IMR-90 (cell line): ENCODE measurements around the gene KIF6. TPM values are rescaled to one million over a fixed set of nuclear protein-coding genes. Genes with fewer than 3 reads are reported as not detected.

Experiments
- ATAC-seq: fragments of 200-7000 bp; cut with Tn5 transposase; 2 replicates; pipeline ENCODE4 v1.9.1; 2020; ENCODE audit warnings: low read depth, mild to moderate bottlenecking, moderate library complexity
- BruUV-seq: library from RNA; stranded (reverse); fragments of 400-500 nt; replicated peaks from 2 replicates; lab custom pipeline; 2021; lab: Mats Ljungman, UMichigan
- CTCF ChIA-PET: fragments of 300-600 bp; formaldehyde crosslinking; extraction: SDS; loops from one replicate; lab custom pipeline; 2021; ENCODE audit warnings: antibody characterized with exemption; lab: Yijun Ruan, JAX
- POLR2A ChIA-PET: fragments of 300-600 bp; sonication (Branson Sonifier 250); formaldehyde crosslinking; loops from one replicate; lab custom pipeline; 2022; ENCODE audit warnings: antibody characterized with exemption; ENCODE audit not compliant: unreplicated experiment; lab: Charles Lee
- DNase-seq: peaks from one replicate; pipeline ENCODE4 v3.0.0; 2013
- H2AFZ ChIP-seq: replicated peaks from 2 replicates; pipeline ENCODE3; 2013; ENCODE audit warnings: low read length, mild to moderate bottlenecking; ENCODE audit not compliant: poor library complexity
- H2AK5ac ChIP-seq: 2 replicates; pipeline ENCODE4 v1.6.1; 2013; ENCODE audit warnings: low read depth, low read length, inconsistent platforms
- H2AK9ac ChIP-seq: replicated peaks from 2 replicates; pipeline ENCODE3; 2013; ENCODE audit warnings: mild to moderate bottlenecking, low read depth, low read length, moderate library complexity; ENCODE audit not compliant: poor library complexity
- H2BK120ac ChIP-seq: 2 replicates; pipeline ENCODE4 v1.6.1; 2013; ENCODE audit warnings: low read depth, low read length, inconsistent platforms
- H2BK15ac ChIP-seq: 3 replicates; pipeline ENCODE4 v1.6.1; 2013; ENCODE audit warnings: low read depth, low read length, inconsistent platforms
- H2BK20ac ChIP-seq: 2 replicates; pipeline ENCODE4 v1.6.1; 2013; ENCODE audit warnings: low read depth, mild to moderate bottlenecking, inconsistent platforms, low read length, moderate library complexity
- H2BK5ac ChIP-seq: 2 replicates; pipeline ENCODE4 v1.6.1; 2013; ENCODE audit warnings: mild to moderate bottlenecking, low read depth, low read length, inconsistent platforms; ENCODE audit not compliant: poor library complexity, severe bottlenecking
- H3K14ac ChIP-seq: replicated peaks from 2 replicates; pipeline ENCODE4 v1.6.1; 2013; ENCODE audit warnings: low read depth, low read length, inconsistent platforms
- H3K18ac ChIP-seq: 2 replicates; pipeline ENCODE4 v1.6.1; 2013; ENCODE audit warnings: low read depth, low read length, control low read depth
- H3K23ac ChIP-seq: 2 replicates; pipeline ENCODE4 v1.6.1; 2013; ENCODE audit warnings: low read depth, low read length, inconsistent platforms
- H3K27ac ChIP-seq: 2 replicates; pipeline ENCODE4 v1.5.1; 2013; ENCODE audit warnings: mild to moderate bottlenecking, control low read depth, low read length; ENCODE audit not compliant: insufficient read depth
- H3K27me3 ChIP-seq: 2 replicates; pipeline ENCODE4 v1.6.1; 2013; ENCODE audit warnings: low read length; ENCODE audit not compliant: control insufficient read depth, insufficient read depth
- H3K36me3 ChIP-seq: 2 replicates; pipeline ENCODE4 v1.6.1; 2013; ENCODE audit warnings: low read length, mixed read lengths; ENCODE audit not compliant: control insufficient read depth, insufficient read depth
- H3K4ac ChIP-seq: 2 replicates; pipeline ENCODE4 v1.6.1; 2013; ENCODE audit warnings: low read depth, low read length, inconsistent platforms
- H3K4me1 ChIP-seq: 2 replicates; pipeline ENCODE4 v1.6.1; 2013; ENCODE audit warnings: low read length, mixed read lengths; ENCODE audit not compliant: control insufficient read depth, insufficient read depth
- H3K4me2 ChIP-seq: 2 replicates; pipeline ENCODE4 v1.6.1; 2013; ENCODE audit warnings: low read depth, mild to moderate bottlenecking, control low read depth, low read length, moderate library complexity
- H3K4me3 ChIP-seq: 2 replicates; pipeline ENCODE4 v1.5.1; 2013; ENCODE audit warnings: low read depth, mild to moderate bottlenecking, control low read depth, low read length, moderate library complexity; ENCODE audit not compliant: insufficient read depth
- H3K56ac ChIP-seq: 2 replicates; pipeline ENCODE4 v1.6.1; 2013; ENCODE audit warnings: low read length, inconsistent platforms; ENCODE audit not compliant: insufficient read depth; ENCODE audit errors: extremely low read depth
- H3K79me1 ChIP-seq, 2 experiments: 2 replicates each; pipeline ENCODE4 v1.6.1; 2013; ENCODE audit warnings: low read length in 2 of 2, inconsistent platforms in 1 of 2, low read depth in 1 of 2
- H3K9ac ChIP-seq: 2 replicates; pipeline ENCODE4 v1.6.1; 2013; ENCODE audit warnings: low read depth, low read length, control low read depth
- H3K9me1 ChIP-seq: 2 replicates; pipeline ENCODE4 v1.6.1; 2013; ENCODE audit warnings: low read length, inconsistent platforms; ENCODE audit not compliant: insufficient read depth
- H3K9me3 ChIP-seq: 2 replicates; pipeline ENCODE4 v1.6.1; 2013; ENCODE audit warnings: low read length; ENCODE audit not compliant: control insufficient read depth, insufficient read depth
- H4K20me1 ChIP-seq: 2 replicates; pipeline ENCODE4 v1.6.1; 2013; ENCODE audit warnings: low read length, inconsistent platforms; ENCODE audit not compliant: insufficient read depth
- H4K5ac ChIP-seq: 2 replicates; pipeline ENCODE4 v1.6.1; 2013; ENCODE audit warnings: mild to moderate bottlenecking, low read depth, low read length, control low read depth
- H4K8ac ChIP-seq, 2 experiments: 2 replicates each; pipeline ENCODE4 v1.6.1; 2013; ENCODE audit warnings: low read depth in 2 of 2, low read length in 2 of 2, control low read depth in 1 of 2, inconsistent platforms in 1 of 2
- H4K91ac ChIP-seq: 2 replicates; pipeline ENCODE4 v1.6.1; 2013; ENCODE audit warnings: low read depth, low read length, inconsistent platforms; ENCODE audit not compliant: insufficient read depth
- POLR2A ChIP-seq: IDR thresholded peaks from 2 replicates; pipeline ENCODE4 v1.6.1; 2012; ENCODE audit warnings: mild to moderate bottlenecking, low read depth, low read length
- WGBS, 2 experiments: methylation state at CpG; one replicate each; pipeline versions ENCODE4 v1.1.5 to v1.1.7; 2013; ENCODE audit warnings: missing lambda C conversion rate in 2 of 2; ENCODE audit not compliant: insufficient read length in 1 of 2; ENCODE audit errors: extremely low coverage in 2 of 2; 5-methylcytosine and 5-hydroxymethylcytosine counted together
- dilution Hi-C: fragments of 300-500 bp; cut with HindIII; formaldehyde crosslinking; loops from one replicate; pipeline ENCODE4 v1.14.3; 2018; ENCODE audit warnings: low sequenced_read_pairs; ENCODE audit not compliant: unreplicated experiment
- in situ Hi-C: fragments of 300-500 bp; cut with MboI; formaldehyde crosslinking; loops from 3 replicates; pipeline ENCODE4 v1.14.3; 2019; ENCODE audit warnings: low sequenced_read_pairs, inconsistent platforms, mixed read lengths
- intact Hi-C: fragments of 100-400 bp; cut with micrococcal nuclease; formaldehyde crosslinking; loops from 2 replicates; pipeline ENCODE4 v1.10.0; 2022
- polyA plus RNA-seq, 3 experiments: library from polyadenylated mRNA; depleted of rRNA; stranded (reverse); fragments of >200 nt; gene quantifications; 2 replicates each; pipeline ENCODE4 v1.2.3, GENCODE V29; 2012; ENCODE audit warnings: low replicate concordance in 1 of 3
- total RNA-seq: library from RNA; depleted of rRNA; stranded (reverse); fragments of >200 nt; gene quantifications from 2 replicates; pipeline ENCODE4 v1.2.3, GENCODE V29; 2012
- TF ChIP-seq, protein P1 (sequence below): conservative IDR thresholded peaks from 2 replicates; pipeline ENCODE4 v1.5.1; 2012; ENCODE audit warnings: mild to moderate bottlenecking, low read depth, low read length, improper control_type of control experiment

Gene KIF6
- total and polyA plus RNA-seq, 2 of the 4 experiments (the other 2 are of a cell fraction): under 0.01 to 0.10 TPM

DNA sequence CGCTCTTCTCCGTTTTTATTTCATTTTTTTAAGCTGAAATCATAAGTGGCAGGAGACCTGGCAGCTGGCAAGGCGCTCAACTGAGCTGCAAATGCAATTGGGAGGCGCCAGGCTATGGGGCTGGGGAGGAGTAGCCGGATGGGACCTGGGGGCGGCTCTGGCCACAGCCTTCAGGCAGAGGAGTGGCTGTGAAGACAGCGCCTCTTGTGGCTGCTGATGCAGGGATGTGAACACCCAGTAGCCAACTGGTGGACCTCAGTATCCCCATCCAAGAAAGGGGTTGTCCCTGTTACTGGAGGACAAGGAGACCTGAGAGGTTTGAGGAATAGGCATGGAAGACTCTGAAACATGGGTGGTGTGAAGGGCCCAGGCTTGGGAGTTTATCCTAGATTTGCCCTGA is 423.6 kb downstream of the KIF6 start:
- H4K5ac ChIP-seq: no peak overlapping the region
- no peak overlapping the region for H3K56ac ChIP-seq
- TF ChIP-seq, protein P1, sequence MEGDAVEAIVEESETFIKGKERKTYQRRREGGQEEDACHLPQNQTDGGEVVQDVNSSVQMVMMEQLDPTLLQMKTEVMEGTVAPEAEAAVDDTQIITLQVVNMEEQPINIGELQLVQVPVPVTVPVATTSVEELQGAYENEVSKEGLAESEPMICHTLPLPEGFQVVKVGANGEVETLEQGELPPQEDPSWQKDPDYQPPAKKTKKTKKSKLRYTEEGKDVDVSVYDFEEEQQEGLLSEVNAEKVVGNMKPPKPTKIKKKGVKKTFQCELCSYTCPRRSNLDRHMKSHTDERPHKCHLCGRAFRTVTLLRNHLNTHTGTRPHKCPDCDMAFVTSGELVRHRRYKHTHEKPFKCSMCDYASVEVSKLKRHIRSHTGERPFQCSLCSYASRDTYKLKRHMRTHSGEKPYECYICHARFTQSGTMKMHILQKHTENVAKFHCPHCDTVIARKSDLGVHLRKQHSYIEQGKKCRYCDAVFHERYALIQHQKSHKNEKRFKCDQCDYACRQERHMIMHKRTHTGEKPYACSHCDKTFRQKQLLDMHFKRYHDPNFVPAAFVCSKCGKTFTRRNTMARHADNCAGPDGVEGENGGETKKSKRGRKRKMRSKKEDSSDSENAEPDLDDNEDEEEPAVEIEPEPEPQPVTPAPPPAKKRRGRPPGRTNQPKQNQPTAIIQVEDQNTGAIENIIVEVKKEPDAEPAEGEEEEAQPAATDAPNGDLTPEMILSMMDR: 0 out of 2 replicates have a peak, but pooled peaks have one; percentile 9
- no peak for TF ChIP-seq POLR2A
- dilution Hi-C loops: no loop called here
- no peaks in the 10 kb centered on the region for H3K36me3 ChIP-seq
- H3K4me1 ChIP-seq: no peaks in the 10 kb centered on the region
- no peak overlapping the region for H3K4me3 ChIP-seq
- 65% methylated on average over 2 of the region's 7 CpGs; no CpG with 5 or more reads in 1 of the 2 experiments for WGBS, 2 experiments
- no peaks in the 10 kb centered on the region; the same call in 1 of the 2 replicates for H3K27me3 ChIP-seq
- no peak overlapping the region for H2BK15ac ChIP-seq
- in situ Hi-C loops: loop anchor here (10.0 kb wide), 1 partner anchor 327 kb away; no protein-coding TSS in a partner anchor
- ATAC-seq (no peak), DNase-seq (no peak)
- no peak overlapping the region for H2BK120ac ChIP-seq
- H2AK9ac ChIP-seq: peak overlapping the region; percentile 55
- CTCF ChIA-PET: no interaction called here
- H3K9me1 ChIP-seq: no peaks in the 10 kb centered on the region
- H4K91ac ChIP-seq: no peak overlapping the region
- H3K14ac ChIP-seq: no peak overlapping the region
- no peaks in the 10 kb centered on the region for H3K9me3 ChIP-seq
- no peak overlapping the region for H2BK20ac ChIP-seq
- H2AFZ ChIP-seq: no peak overlapping the region
- no peaks in the 10 kb centered on the region for H4K20me1 ChIP-seq
- no TSS peak for BruUV-seq
- H3K4me2 ChIP-seq: no peak overlapping the region
- no peak overlapping the region for H2BK5ac ChIP-seq
- H3K27ac ChIP-seq: no peak overlapping the region
- H3K4ac ChIP-seq: no peak overlapping the region
- H3K79me1 ChIP-seq: no peaks in the 10 kb centered on the region
- no peak overlapping the region for H3K18ac ChIP-seq
- intact Hi-C loops: loop anchor here (2.0 kb wide), 1 partner anchor 305 kb away; no protein-coding TSS in a partner anchor
- POLR2A ChIA-PET: no interaction called here
- H3K23ac ChIP-seq: no peak overlapping the region
- H2AK5ac ChIP-seq: no peak overlapping the region
- no peak overlapping the region for H3K9ac ChIP-seq
- no peak overlapping the region for H4K8ac ChIP-seq
